ENCODE measurements around the gene MAN2A1. TPM values are rescaled to one million over a fixed set of nuclear protein-coding genes. Genes with fewer than 3 reads are reported as not detected.

MAN2A1 gene
- total RNA-seq, 1 experiment from 2014 or later = 78.0 TPM

- Histone ChIP-seq H2BK12ac (ENCODE audit: insufficient read length, low read depth, low read length) (no peak overlapping the region), H3K27me3 (ENCODE audit: insufficient read depth, low read length) (no peaks in the 10 kb centered on the region), H3T11ph (ENCODE audit: low read length) (no peak overlapping the region), H2BK15ac (ENCODE audit: low read depth, low read length) (no peak overlapping the region), H3K23me2 (ENCODE audit: insufficient read length, low read depth, low read length, poor library complexity, severe bottlenecking) (no peaks in the 10 kb centered on the region), H3K14ac (ENCODE audit: insufficient read depth, low read length) (no peak overlapping the region), H4K8ac (replicated peaks; ENCODE audit: insufficient read length, low read depth, low read length) (no peak overlapping the region), H4K5ac (ENCODE audit: insufficient read length, low read depth, low read length) (no peak overlapping the region), H2BK120ac (ENCODE audit: low read depth, low read length, poor library complexity, severe bottlenecking) (no peak overlapping the region), H3K9ac (ENCODE audit: extremely low read depth, insufficient read length, low read length) (no peak overlapping the region), H4K20me1 (ENCODE audit: control insufficient read depth, insufficient read depth, insufficient read length) (no peaks in the 10 kb centered on the region), H3K23ac (ENCODE audit: insufficient read length, low read depth, low read length) (no peak overlapping the region), H2AK5ac (ENCODE audit: insufficient read length, low read length) (no peak overlapping the region), H2AFZ (ENCODE audit: low read length) (no peak overlapping the region), H2BK5ac (ENCODE audit: insufficient read length, low read length) (no peak overlapping the region), H3K27ac (ENCODE audit: insufficient read length, low read depth, low read length) (no peak overlapping the region), H3K79me2 (ENCODE audit: insufficient read depth, low read length) (no peaks in the 10 kb centered on the region), H2BK20ac (ENCODE audit: low read depth, low read length, poor library complexity, severe bottlenecking) (no peak overlapping the region), H3K18ac (ENCODE audit: insufficient read length, low read depth, low read length) (no peak overlapping the region), H3K79me1 (ENCODE audit: insufficient read depth, low read depth, low read length, poor library complexity, severe bottlenecking) (no peaks in the 10 kb centered on the region), H3K4ac (ENCODE audit: low read depth, low read length) (no peak overlapping the region), H4K91ac (ENCODE audit: insufficient read length, low read depth, low read length) (no peak overlapping the region), H3K4me2 (ENCODE audit: insufficient read depth, insufficient read length, low read length) (no peak overlapping the region), H3K4me1 (ENCODE audit: insufficient read depth, low read length) (no peaks in the 10 kb centered on the region), H3K56ac (ENCODE audit: insufficient read length, low read depth, low read length) (no peak overlapping the region), H3K9me3 (ENCODE audit: control insufficient read depth, low read depth, low read length) (no peaks in the 10 kb centered on the region)
- no peak overlapping the region for H3K4me3 Mint-ChIP-seq
- H3K27me3 Mint-ChIP-seq (ENCODE audit: low read depth) = no peaks in the 10 kb centered on the region
- H3K36me3 Mint-ChIP-seq (ENCODE audit: insufficient read depth in 1 of 3, low read depth in 3 of 3) = no peaks in the 10 kb centered on the region
- no peaks in the 10 kb centered on the region for H3K4me1 Mint-ChIP-seq
- H3K27ac Mint-ChIP-seq = no peak overlapping the region
- H3K9me3 Mint-ChIP-seq = no peaks in the 10 kb centered on the region
- DNase-seq = no peak
- no CpG with 5 or more reads among the region's 4 CpGs for WGBS (ENCODE audit: extremely low coverage, insufficient read length, low lambda C conversion rate)
- no peak for TF ChIP-seq CTCF (conservative IDR thresholded peaks at IDR 0.05)
Observed at GRCh38 chr5:109656829-109657228, 32.9 kb upstream of the MAN2A1 start.

Data from H9 (cell line).